GM12801 (cell line): ENCODE measurements around the gene NDUFB4.

Source experiments
- TF ChIP-seq, protein P1 (sequence below): IDR thresholded peaks from one replicate; pipeline ENCODE4 v1.5.1; 2011; ENCODE audit warnings: control low read depth; ENCODE audit not compliant: insufficient read length; ENCODE audit errors: extremely low read depth

The NDUFB4 gene

DNA sequence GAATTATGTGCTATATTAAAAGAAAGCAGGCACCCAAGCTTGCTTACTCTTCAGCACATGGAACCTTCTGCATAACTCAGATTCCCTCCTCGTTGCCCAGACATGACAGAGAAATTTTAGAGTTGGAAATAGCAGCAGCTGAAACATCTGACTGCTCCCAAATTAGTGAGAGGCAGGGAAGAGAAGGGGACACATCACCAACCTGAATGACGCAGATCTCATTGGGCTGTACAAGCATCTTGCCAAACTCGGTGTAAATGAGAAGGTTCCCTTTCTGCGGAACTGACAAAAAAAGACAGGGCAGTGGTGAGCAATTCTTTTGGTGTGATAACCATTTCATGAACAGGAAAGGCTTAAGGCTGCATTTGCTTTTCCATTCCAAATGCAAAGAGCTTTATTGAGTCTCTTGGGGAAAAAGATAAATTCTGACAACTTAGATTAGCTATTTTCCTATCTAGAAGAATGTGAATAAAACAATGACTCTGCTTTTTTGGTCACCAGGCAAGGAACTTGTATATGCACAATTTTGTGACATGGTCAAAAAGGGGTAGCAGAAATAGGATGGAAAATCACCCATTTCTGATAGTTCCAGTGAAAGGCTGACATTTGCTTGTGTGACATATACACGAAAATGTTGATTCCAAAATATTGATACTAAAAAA is 50.8 kb downstream of the NDUFB4 start:
- TF ChIP-seq, protein P1, sequence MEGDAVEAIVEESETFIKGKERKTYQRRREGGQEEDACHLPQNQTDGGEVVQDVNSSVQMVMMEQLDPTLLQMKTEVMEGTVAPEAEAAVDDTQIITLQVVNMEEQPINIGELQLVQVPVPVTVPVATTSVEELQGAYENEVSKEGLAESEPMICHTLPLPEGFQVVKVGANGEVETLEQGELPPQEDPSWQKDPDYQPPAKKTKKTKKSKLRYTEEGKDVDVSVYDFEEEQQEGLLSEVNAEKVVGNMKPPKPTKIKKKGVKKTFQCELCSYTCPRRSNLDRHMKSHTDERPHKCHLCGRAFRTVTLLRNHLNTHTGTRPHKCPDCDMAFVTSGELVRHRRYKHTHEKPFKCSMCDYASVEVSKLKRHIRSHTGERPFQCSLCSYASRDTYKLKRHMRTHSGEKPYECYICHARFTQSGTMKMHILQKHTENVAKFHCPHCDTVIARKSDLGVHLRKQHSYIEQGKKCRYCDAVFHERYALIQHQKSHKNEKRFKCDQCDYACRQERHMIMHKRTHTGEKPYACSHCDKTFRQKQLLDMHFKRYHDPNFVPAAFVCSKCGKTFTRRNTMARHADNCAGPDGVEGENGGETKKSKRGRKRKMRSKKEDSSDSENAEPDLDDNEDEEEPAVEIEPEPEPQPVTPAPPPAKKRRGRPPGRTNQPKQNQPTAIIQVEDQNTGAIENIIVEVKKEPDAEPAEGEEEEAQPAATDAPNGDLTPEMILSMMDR, result no peak

DNA sequence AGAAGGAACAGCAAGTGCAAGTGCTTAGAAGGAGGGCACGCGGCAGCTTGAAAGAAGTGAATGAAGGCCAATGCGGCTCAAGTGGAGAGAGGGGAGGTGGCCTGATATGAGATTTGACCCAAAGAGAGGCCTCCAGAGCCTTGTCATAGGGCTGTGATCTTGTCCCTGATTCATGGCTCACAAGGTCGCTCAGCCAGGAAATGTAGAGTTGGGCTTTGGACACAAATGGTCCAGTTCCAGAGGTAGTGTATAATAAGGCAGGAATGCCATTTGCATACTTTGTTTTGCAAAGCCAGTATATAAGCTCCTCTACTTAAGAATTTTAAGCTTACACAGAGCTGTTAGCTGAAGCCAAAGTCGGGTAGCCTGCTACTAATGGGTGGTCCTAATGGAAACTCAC is 52.2 kb downstream of the NDUFB4 start:
- TF ChIP-seq, protein P1, result no peak

DNA sequence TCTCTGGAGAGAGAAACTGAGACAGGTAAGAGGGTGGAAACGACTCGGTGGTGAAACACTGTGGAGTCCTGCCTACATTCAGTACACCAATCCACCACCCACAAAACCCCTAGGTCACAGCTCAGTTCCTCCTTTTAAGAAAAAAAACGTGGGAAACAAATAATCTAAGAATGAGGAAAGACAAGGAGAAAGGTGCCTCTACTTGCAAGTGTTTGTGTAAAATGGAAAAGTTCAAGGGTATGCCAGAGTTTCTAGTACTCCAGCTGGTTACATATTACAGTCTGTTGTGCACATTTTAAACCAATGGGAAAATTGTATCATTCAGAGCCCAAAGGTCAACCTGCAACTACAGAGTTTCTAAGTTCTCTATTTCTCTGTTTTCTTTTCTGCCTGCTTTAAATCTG is 53.7 kb downstream of the NDUFB4 start:
- TF ChIP-seq, protein P1, result no peak

DNA sequence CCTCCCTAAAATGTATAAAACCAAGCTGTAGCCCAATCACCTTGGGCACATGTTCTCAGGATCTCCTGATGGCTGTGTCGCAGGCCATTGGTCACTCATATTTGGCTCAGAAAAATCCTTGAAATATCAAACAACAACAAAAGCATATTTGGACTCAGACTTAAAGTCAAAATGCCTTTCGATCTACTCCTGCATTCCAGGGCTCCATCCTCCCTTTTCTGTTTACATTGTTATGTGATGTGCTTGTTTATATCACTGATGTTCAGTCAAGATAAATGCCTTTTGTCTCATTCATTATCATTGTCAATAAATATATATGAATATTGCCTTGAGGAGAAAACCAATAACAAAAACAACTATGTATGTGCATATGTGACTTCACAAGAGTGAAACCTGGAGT is 54.2 kb downstream of the NDUFB4 start:
- TF ChIP-seq, protein P1, result no peak
